Mesendoderm (in vitro differentiated cells): ENCODE measurements around the gene CACNA2D4.

Source experiments
- DNase-seq: peaks from one replicate; pipeline ENCODE4 v3.0.0; 2013
- H2AK5ac ChIP-seq: 2 replicates; pipeline ENCODE4 v1.6.1; 2013; ENCODE audit warnings: low read length, inconsistent platforms
- H2BK120ac ChIP-seq: 2 replicates; pipeline ENCODE4 v1.6.1; 2013; ENCODE audit warnings: low read depth, mild to moderate bottlenecking, low read length, moderate library complexity, mixed read lengths
- H2BK15ac ChIP-seq: replicated peaks from 2 replicates; pipeline ENCODE4 v1.6.1; 2013; ENCODE audit warnings: low read depth, mild to moderate bottlenecking, moderate library complexity
- H2BK5ac ChIP-seq: 2 replicates; pipeline ENCODE4 v1.6.1; 2013; ENCODE audit warnings: low read length, inconsistent platforms
- H3K18ac ChIP-seq: 2 replicates; pipeline ENCODE4 v1.6.1; 2013; ENCODE audit warnings: mild to moderate bottlenecking, low read length, mixed read lengths
- H3K23ac ChIP-seq: one replicate; pipeline ENCODE4 v1.6.1; 2013; ENCODE audit warnings: low read length
- H3K27ac ChIP-seq: 2 replicates; pipeline ENCODE4 v1.5.1; 2013; ENCODE audit warnings: low read depth, mild to moderate bottlenecking, inconsistent platforms, low read length, moderate library complexity
- H3K27me3 ChIP-seq: 2 replicates; pipeline ENCODE4 v1.6.1; 2013; ENCODE audit warnings: low read length, control low read depth, mild to moderate bottlenecking, inconsistent platforms; ENCODE audit not compliant: insufficient read depth, poor library complexity
- H3K36me3 ChIP-seq: 2 replicates; pipeline ENCODE4 v1.6.1; 2013; ENCODE audit warnings: low read length, inconsistent platforms; ENCODE audit not compliant: control insufficient read depth, insufficient read depth
- H3K4ac ChIP-seq: one replicate; pipeline ENCODE4 v1.6.1; 2013; ENCODE audit warnings: low read depth, mild to moderate bottlenecking, low read length, moderate library complexity
- H3K4me1 ChIP-seq: 2 replicates; pipeline ENCODE4 v1.6.1; 2013; ENCODE audit warnings: low read depth, low read length, inconsistent platforms; ENCODE audit not compliant: control insufficient read depth
- H3K4me2 ChIP-seq: 2 replicates; pipeline ENCODE4 v1.6.1; 2013; ENCODE audit warnings: low read length
- H3K4me3 ChIP-seq: 2 replicates; pipeline ENCODE4 v1.5.1; 2013; ENCODE audit warnings: mild to moderate bottlenecking, low read length
- H3K56ac ChIP-seq: one replicate; pipeline ENCODE4 v1.6.1; 2013; ENCODE audit warnings: low read length
- H3K79me1 ChIP-seq: 2 replicates; pipeline ENCODE4 v1.6.1; 2013; ENCODE audit warnings: low read length, inconsistent platforms
- H3K79me2 ChIP-seq: 2 replicates; pipeline ENCODE4 v1.6.1; 2013; ENCODE audit warnings: mild to moderate bottlenecking, low read length; ENCODE audit not compliant: control insufficient read depth, insufficient read depth
- H3K9ac ChIP-seq: 2 replicates; pipeline ENCODE4 v1.6.1; 2013; ENCODE audit warnings: low read length, inconsistent platforms
- H4K5ac ChIP-seq: one replicate; pipeline ENCODE4 v1.6.1; 2013; ENCODE audit warnings: low read length
- H4K8ac ChIP-seq: one replicate; pipeline ENCODE4 v1.6.1; 2013; ENCODE audit warnings: low read depth, mild to moderate bottlenecking, control low read depth, low read length, moderate library complexity
- WGBS: extraction: QIAGEN DNeasy Blood & Tissue Kit; methylation state at CpG from one replicate; pipeline ENCODE4 v1.1.7; 2013; ENCODE audit warnings: low lambda C conversion rate, missing lambda C conversion rate; ENCODE audit not compliant: insufficient coverage; ENCODE audit errors: extremely low coverage; 5-methylcytosine and 5-hydroxymethylcytosine counted together

CACNA2D4 gene

DNA sequence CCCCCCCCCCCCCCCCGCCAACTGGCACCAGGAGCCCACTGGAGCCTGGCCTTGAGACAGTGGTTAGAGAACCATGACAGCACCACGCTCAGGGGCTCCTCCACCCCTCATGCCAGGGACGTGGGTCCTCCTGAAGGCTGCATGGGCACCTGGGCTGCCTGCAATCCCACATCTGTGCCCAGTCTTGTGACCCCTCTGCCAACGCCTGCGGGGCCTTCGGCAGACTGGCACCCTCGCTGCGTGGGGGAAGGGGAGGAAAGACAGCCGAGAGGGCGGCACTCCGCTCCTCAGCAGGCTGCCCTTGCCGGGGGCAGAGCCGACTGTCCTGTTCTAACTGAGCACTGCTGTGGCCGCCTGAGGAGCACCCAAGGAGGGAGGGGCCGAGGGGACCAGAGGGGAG lies 92.1 kb downstream of the CACNA2D4 start:
- no peak overlapping the region for H3K18ac ChIP-seq
- H2AK5ac ChIP-seq, result no peak overlapping the region
- no peak overlapping the region for H2BK5ac ChIP-seq
- H3K56ac ChIP-seq, result peak overlapping the region; percentile 25
- H3K23ac ChIP-seq, result no peak overlapping the region
- no peak overlapping the region for H3K9ac ChIP-seq
- no CpG with 5 or more reads among the region's 15 CpGs for WGBS
- no peak for DNase-seq
- no peaks in the 10 kb centered on the region for H3K36me3 ChIP-seq
- H3K4me2 ChIP-seq, result no peak overlapping the region
- no peak overlapping the region for H3K27ac ChIP-seq
- H3K4me1 ChIP-seq, result peaks cover 1% of the 10 kb centered on the region
- H3K79me2 ChIP-seq, result no peaks in the 10 kb centered on the region
- no peaks in the 10 kb centered on the region for H3K79me1 ChIP-seq
- H2BK120ac ChIP-seq, result no peak overlapping the region
- H3K4me3 ChIP-seq, result no peak overlapping the region
- H3K4ac ChIP-seq, result no peak overlapping the region
- no peak overlapping the region for H2BK15ac ChIP-seq
- no peak overlapping the region for H4K8ac ChIP-seq
- no peaks in the 10 kb centered on the region for H3K27me3 ChIP-seq
- no peak overlapping the region for H4K5ac ChIP-seq

DNA sequence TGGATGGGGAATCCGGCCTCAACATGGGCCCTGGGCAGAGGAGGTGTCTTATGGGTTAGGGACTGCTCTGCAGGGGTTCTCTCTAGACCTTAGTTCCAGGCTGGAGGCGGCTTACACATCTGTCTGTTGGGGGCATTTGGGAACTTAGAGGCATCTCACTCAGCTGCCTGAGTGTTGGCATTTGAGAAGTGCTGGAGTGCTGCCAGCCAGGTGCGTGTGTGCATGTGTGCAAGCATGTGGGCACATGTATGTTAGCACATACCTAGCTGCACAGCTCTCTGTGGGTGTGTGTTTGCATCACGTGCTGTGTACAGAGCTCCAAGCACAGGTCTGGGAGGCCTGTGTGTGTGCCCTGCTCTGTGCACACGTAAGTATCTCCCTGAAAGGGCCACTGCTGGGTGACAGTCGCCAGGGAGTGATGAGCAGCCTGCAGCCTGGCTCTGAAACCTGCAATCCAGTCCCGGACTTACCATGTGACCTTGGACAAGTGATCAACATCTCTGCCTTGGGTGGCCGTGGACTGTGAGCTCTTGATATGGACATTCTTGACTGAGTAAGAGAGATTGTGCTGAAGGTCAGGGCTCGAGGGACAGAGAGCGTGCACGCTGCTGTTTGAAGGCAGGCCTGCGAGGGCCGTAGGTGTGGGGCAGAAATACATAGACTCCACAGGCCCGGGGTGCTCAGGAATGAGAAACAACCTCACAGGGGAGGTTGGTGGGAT lies 92.9 kb downstream of the CACNA2D4 start:
- Histone ChIP-seq H3K56ac (no peak overlapping the region), H3K4ac (no peak overlapping the region), H3K4me1 (no peaks in the 10 kb centered on the region), H3K4me3 (no peak overlapping the region), H2BK120ac (no peak overlapping the region), H3K36me3 (no peaks in the 10 kb centered on the region), H3K23ac (no peak overlapping the region), H3K18ac (no peak overlapping the region), H3K79me1 (no peaks in the 10 kb centered on the region), H3K9ac (no peak overlapping the region), H3K27me3 (peaks cover 7% of the 10 kb centered on the region), H3K4me2 (no peak overlapping the region), H3K27ac (no peak overlapping the region), H4K5ac (no peak overlapping the region), H2BK5ac (no peak overlapping the region), H2AK5ac (no peak overlapping the region), H3K79me2 (no peaks in the 10 kb centered on the region), H2BK15ac (no peak overlapping the region), H4K8ac (no peak overlapping the region)
- no peak for DNase-seq
- no CpG with 5 or more reads among the region's 14 CpGs for WGBS

DNA sequence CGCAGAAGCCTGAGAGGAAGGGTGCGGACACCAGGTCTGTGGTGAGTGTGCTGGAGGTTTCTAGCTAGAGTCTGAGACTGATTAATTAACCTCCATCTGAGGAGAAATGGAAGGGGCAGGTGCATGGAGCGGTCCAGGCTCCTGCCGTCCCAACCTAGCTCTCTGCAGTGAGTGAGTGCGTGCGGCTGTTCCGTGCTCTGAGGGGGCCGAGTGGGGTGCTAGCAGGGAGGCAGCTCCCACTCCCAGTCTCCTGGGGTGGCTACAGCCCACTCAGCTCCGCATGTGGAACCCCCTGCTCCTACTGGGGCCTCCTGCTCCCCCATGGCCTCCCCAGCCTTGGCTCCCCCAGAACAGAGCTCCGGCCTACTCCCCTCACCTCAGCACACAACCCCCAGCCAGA lies 95.2 kb downstream of the CACNA2D4 start:
- Histone ChIP-seq H3K4me3 (no peak overlapping the region), H2BK5ac (no peak overlapping the region), H3K27ac (no peak overlapping the region), H3K23ac (no peak overlapping the region), H3K27me3 (peaks cover 18% of the 10 kb centered on the region), H3K56ac (no peak overlapping the region), H3K9ac (no peak overlapping the region), H4K8ac (no peak overlapping the region), H3K4me2 (no peak overlapping the region), H3K79me1 (no peaks in the 10 kb centered on the region), H3K79me2 (no peaks in the 10 kb centered on the region), H3K4ac (no peak overlapping the region), H2BK15ac (no peak overlapping the region), H4K5ac (no peak overlapping the region), H2BK120ac (no peak overlapping the region), H2AK5ac (no peak overlapping the region), H3K4me1 (no peaks in the 10 kb centered on the region), H3K36me3 (no peaks in the 10 kb centered on the region), H3K18ac (no peak overlapping the region)
- DNase-seq, result no peak
- WGBS, result no CpG with 5 or more reads among the region's 10 CpGs

GRCh38 chr12:1822699-1823098 lies 95.8 kb downstream of the CACNA2D4 start:
- H3K27me3 ChIP-seq, result peaks cover 18% of the 10 kb centered on the region
- no CpG with 5 or more reads among the region's 11 CpGs for WGBS
- H3K79me2 ChIP-seq, result no peaks in the 10 kb centered on the region

GRCh38 chr12:1821805-1822204 lies 96.6 kb downstream of the CACNA2D4 start:
- H3K27ac ChIP-seq, result no peak overlapping the region
- no peak overlapping the region for H2AK5ac ChIP-seq
- no peaks in the 10 kb centered on the region for H3K4me1 ChIP-seq
- peaks cover 18% of the 10 kb centered on the region for H3K27me3 ChIP-seq
- peak; percentile 18 for DNase-seq
- H3K4me3 ChIP-seq, result no peak overlapping the region
- no peak overlapping the region for H3K18ac ChIP-seq
- H3K56ac ChIP-seq, result peak overlapping the region; percentile 34
- no peak overlapping the region for H2BK15ac ChIP-seq
- H3K79me2 ChIP-seq, result no peaks in the 10 kb centered on the region
- H3K79me1 ChIP-seq, result no peaks in the 10 kb centered on the region
- H4K5ac ChIP-seq, result no peak overlapping the region
- no peak overlapping the region for H3K9ac ChIP-seq
- no CpG with 5 or more reads among the region's 12 CpGs for WGBS
- no peak overlapping the region for H3K23ac ChIP-seq
- H2BK120ac ChIP-seq, result no peak overlapping the region
- H3K4me2 ChIP-seq, result no peak overlapping the region
- H3K4ac ChIP-seq, result no peak overlapping the region
- no peaks in the 10 kb centered on the region for H3K36me3 ChIP-seq
- H4K8ac ChIP-seq, result no peak overlapping the region
- no peak overlapping the region for H2BK5ac ChIP-seq

More at GRCh38 chr12:1822699-1823098, 95.8 kb downstream of the CACNA2D4 start:
- Histone ChIP-seq H2AK5ac (no peak overlapping the region), H3K4ac (no peak overlapping the region), H3K4me1 (no peaks in the 10 kb centered on the region), H3K4me2 (no peak overlapping the region), H3K36me3 (no peaks in the 10 kb centered on the region), H3K18ac (no peak overlapping the region), H3K23ac (no peak overlapping the region), H3K27ac (no peak overlapping the region), H4K5ac (no peak overlapping the region), H4K8ac (no peak overlapping the region), H2BK15ac (no peak overlapping the region), H3K56ac (no peak overlapping the region), H3K4me3 (no peak overlapping the region), H3K79me1 (no peaks in the 10 kb centered on the region), H2BK5ac (no peak overlapping the region), H2BK120ac (no peak overlapping the region), H3K9ac (no peak overlapping the region)
- no peak for DNase-seq

DNA sequence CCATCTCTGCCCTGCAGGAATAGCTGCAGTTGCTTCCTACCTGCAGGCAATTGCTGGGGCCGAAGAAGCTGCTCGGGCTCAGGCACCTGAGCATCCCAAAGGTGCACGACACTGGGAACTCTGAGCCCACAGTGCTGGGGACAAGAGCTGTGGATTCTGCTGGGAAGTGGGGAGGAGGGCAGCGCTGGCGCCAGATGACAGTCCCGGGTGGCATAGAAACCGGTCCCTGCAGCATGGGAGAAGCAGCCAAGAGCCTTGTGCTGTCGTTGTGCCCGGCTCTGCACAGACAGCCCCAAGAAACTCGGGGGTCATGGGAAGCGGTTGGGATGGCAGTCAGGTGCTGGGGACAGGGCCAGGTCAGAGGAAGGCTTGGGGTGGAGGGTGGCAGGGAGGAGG lies 97.6 kb downstream of the CACNA2D4 start:
- Histone ChIP-seq H3K23ac (no peak overlapping the region), H2BK15ac (no peak overlapping the region), H3K4me3 (no peak overlapping the region), H2BK120ac (no peak overlapping the region), H3K27ac (no peak overlapping the region), H3K18ac (no peak overlapping the region), H3K79me1 (no peaks in the 10 kb centered on the region), H3K36me3 (no peaks in the 10 kb centered on the region), H3K79me2 (no peaks in the 10 kb centered on the region), H2AK5ac (no peak overlapping the region), H3K27me3 (peaks cover 18% of the 10 kb centered on the region), H3K56ac (no peak overlapping the region), H3K4me1 (no peaks in the 10 kb centered on the region), H3K9ac (no peak overlapping the region), H3K4me2 (no peak overlapping the region), H4K8ac (no peak overlapping the region), H2BK5ac (no peak overlapping the region), H4K5ac (no peak overlapping the region), H3K4ac (no peak overlapping the region)
- WGBS, result no CpG with 5 or more reads among the region's 11 CpGs
- DNase-seq, result no peak
